Keratinocyte (primary cell): Measurements from ENCODE around the gene NUDT14. TPM values are rescaled to one million over a fixed set of nuclear protein-coding genes. Genes with fewer than 3 reads are reported as not detected.

Experiments
- DNase-seq: peaks from one replicate; pipeline ENCODE4 v3.0.0-alpha.2; 2011; ENCODE audit warnings: low read depth, missing footprints, low spot score
- FAIRE-seq: peaks from 2 replicates; lab custom pipeline; 2011; peaks lifted over from hg19 to GRCh38; lab: Jason Lieb, UNC
- H2AFZ ChIP-seq: 2 replicates; pipeline ENCODE4 v1.6.0; 2012; ENCODE audit warnings: low read length, control low read depth, inconsistent platforms; ENCODE audit not compliant: control insufficient read depth
- H3K27ac ChIP-seq: 2 replicates; pipeline ENCODE4 v1.5.1; 2011; ENCODE audit warnings: low read length; ENCODE audit not compliant: control insufficient read depth, insufficient read depth
- H3K27me3 ChIP-seq: 3 replicates; pipeline ENCODE4 v1.6.0; 2011; ENCODE audit warnings: low read length; ENCODE audit not compliant: control insufficient read depth, insufficient read depth; ENCODE audit errors: extremely low read depth
- H3K36me3 ChIP-seq, 2 experiments: 2 replicates in 1 of 2; 3 replicates in 1 of 2; pipeline ENCODE4 v1.5.1; 2011; ENCODE audit warnings: low read length in 2 of 2, mild to moderate bottlenecking in 1 of 2; ENCODE audit not compliant: control insufficient read depth in 2 of 2, insufficient read depth in 2 of 2; ENCODE audit errors: extremely low read depth in 1 of 2
- H3K4me1 ChIP-seq: 3 replicates; pipeline ENCODE4 v1.5.1; 2011; ENCODE audit warnings: low read length; ENCODE audit not compliant: control insufficient read depth, insufficient read depth; ENCODE audit errors: extremely low read depth
- H3K4me2 ChIP-seq: 3 replicates; pipeline ENCODE4 v1.6.0; 2011; ENCODE audit warnings: low read depth, low read length; ENCODE audit not compliant: control insufficient read depth, insufficient read depth; ENCODE audit errors: extremely low read depth
- H3K4me3 ChIP-seq, 3 experiments: fragments of 200-600 bp in 1 of 3; sonication (generic) in 1 of 3; 2 replicates in 2 of 3; 3 replicates in 1 of 3; pipeline ENCODE4 v1.5.1; 2011 to 2016; ENCODE audit warnings: low read length in 3 of 3, mild to moderate bottlenecking in 3 of 3, control low read depth in 2 of 3, inconsistent platforms in 1 of 3, low read depth in 1 of 3, mixed read lengths in 1 of 3, mixed run types in 1 of 3, moderate library complexity in 1 of 3; ENCODE audit not compliant: control insufficient read depth in 2 of 3, insufficient read depth in 2 of 3; ENCODE audit errors: extremely low read depth in 1 of 3
- H3K79me2 ChIP-seq: 2 replicates; pipeline ENCODE4 v1.6.0; 2012; ENCODE audit warnings: low read length; ENCODE audit not compliant: control insufficient read depth, insufficient read depth
- H3K9ac ChIP-seq: 3 replicates; pipeline ENCODE4 v1.6.0; 2011; ENCODE audit warnings: low read length; ENCODE audit not compliant: control insufficient read depth, insufficient read depth; ENCODE audit errors: extremely low read depth
- H3K9me1 ChIP-seq: 3 replicates; pipeline ENCODE4 v1.6.0; 2011; ENCODE audit warnings: low read length; ENCODE audit not compliant: control insufficient read depth, insufficient read depth; ENCODE audit errors: extremely low read depth
- H3K9me3 ChIP-seq: 2 replicates; pipeline ENCODE4 v1.5.1; 2012; ENCODE audit warnings: low read depth, low read length; ENCODE audit not compliant: control insufficient read depth
- H4K20me1 ChIP-seq: 3 replicates; pipeline ENCODE4 v1.6.0; 2011; ENCODE audit warnings: low read length; ENCODE audit not compliant: control insufficient read depth, insufficient read depth; ENCODE audit errors: extremely low read depth
- CTCF ChIP-seq, 3 experiments: IDR thresholded peaks in 1 of 3; conservative IDR thresholded peaks in 1 of 3; optimal IDR thresholded peaks in 1 of 3; 2 replicates in 2 of 3; 3 replicates in 1 of 3; pipeline versions ENCODE3 to v1.5.1; 2011; ENCODE audit warnings: low read length in 3 of 3, mild to moderate bottlenecking in 3 of 3, moderate library complexity in 2 of 3, control low read depth in 1 of 3, inconsistent platforms in 1 of 3; ENCODE audit not compliant: insufficient read depth in 2 of 3; ENCODE audit errors: extremely low read depth in 1 of 3
- EZH2 ChIP-seq: IDR thresholded peaks from one replicate; pipeline ENCODE4 v1.6.1; 2012; ENCODE audit warnings: inconsistent platforms, mild to moderate bottlenecking, low read length, moderate library complexity
- dilution Hi-C: fragments of 300-500 bp; cut with MboI; formaldehyde crosslinking; loops from one replicate; pipeline ENCODE4 v1.7.0; 2020; ENCODE audit warnings: low sequenced_read_pairs; ENCODE audit not compliant: extremely low pct_ligation_motif_present
- polyA plus RNA-seq, 5 experiments: library from polyadenylated mRNA; depleted of rRNA in 3 of 5; stranded (reverse) in 3 of 5; stranded (forward) in 1 of 5; unstranded in 1 of 5; fragments of >200 nt; gene quantifications; 1 replicate in 1 of 5; 2 replicates in 3 of 5; 3 replicates in 1 of 5; pipeline versions ENCODE4 v1.2.1 to v1.2.3, GENCODE V29; 2011 to 2012; ENCODE audit warnings: missing spikeins in 2 of 5, low read depth in 1 of 5, low replicate concordance in 1 of 5

Gene NUDT14
- polyA plus RNA-seq, 1 donor (not counting 4 experiments of a cell fraction or from before 2014, with no cell fraction given): 15.6 TPM

GRCh38 chr14:105146976-105147635, 34.0 kb downstream of the NUDT14 start:
- H3K9ac ChIP-seq: no peak overlapping the region
- H3K4me1 ChIP-seq: no peaks in the 10 kb centered on the region
- H3K36me3 ChIP-seq: peaks cover 17 to 32% of the 10 kb centered on the region in 2 experiments
- TF ChIP-seq EZH2 (no peak), CTCF (optimal IDR thresholded peaks at IDR 0.05 in 1 of 3, IDR thresholded peaks at IDR 0.05 in 1 of 3, conservative IDR thresholded peaks at IDR 0.05 in 1 of 3; ENCODE audit: extremely low read depth in 1 of 3, insufficient read depth in 2 of 3, low read length in 3 of 3) (no peak)
- no peaks in the 10 kb centered on the region for H3K27me3 ChIP-seq
- DNase-seq (no peak), FAIRE-seq (no peak)
- H3K27ac ChIP-seq: no peak overlapping the region
- H2AFZ ChIP-seq: no peak overlapping the region
- H3K9me1 ChIP-seq: no peaks in the 10 kb centered on the region
- no peak overlapping the region for H3K4me3 ChIP-seq
- dilution Hi-C loops: no loop called here
- H3K79me2 ChIP-seq: no peaks in the 10 kb centered on the region
- H3K9me3 ChIP-seq: no peaks in the 10 kb centered on the region
- H3K4me2 ChIP-seq: no peak overlapping the region
- peaks cover 2% of the 10 kb centered on the region for H4K20me1 ChIP-seq

GRCh38 chr14:105146181-105146975, 34.7 kb downstream of the NUDT14 start:
- Histone ChIP-seq H3K9ac (no peak overlapping the region), H3K9me3 (no peaks in the 10 kb centered on the region), H4K20me1 (no peaks in the 10 kb centered on the region), H3K4me3 (no peak overlapping the region), H3K9me1 (no peaks in the 10 kb centered on the region), H3K4me1 (no peaks in the 10 kb centered on the region), H3K27me3 (no peaks in the 10 kb centered on the region), H3K79me2 (no peaks in the 10 kb centered on the region), H3K36me3 (peaks cover 22 to 33% of the 10 kb centered on the region in 2 experiments), H3K4me2 (no peak overlapping the region), H3K27ac (no peak overlapping the region), H2AFZ (no peak overlapping the region)
- DNase-seq: no peak
- TF ChIP-seq CTCF (optimal IDR thresholded peaks at IDR 0.05 in 1 of 3, IDR thresholded peaks at IDR 0.05 in 1 of 3, conservative IDR thresholded peaks at IDR 0.05 in 1 of 3; ENCODE audit: extremely low read depth in 1 of 3, insufficient read depth in 2 of 3, low read length in 3 of 3) (no peak), EZH2 (no peak)
- no peak for FAIRE-seq
- dilution Hi-C loops: no loop called here
